NOMO-1 treated with dmso at 0.1 percent for 144 hours (cell line): ENCODE data around the gene KRTAP20-1.

Experiments
- DNase-seq: peaks from one replicate; lab custom pipeline; 2025; ENCODE audit not compliant: unreplicated experiment; lab: John Stamatoyannopoulos, UW

The KRTAP20-1 gene

DNA sequence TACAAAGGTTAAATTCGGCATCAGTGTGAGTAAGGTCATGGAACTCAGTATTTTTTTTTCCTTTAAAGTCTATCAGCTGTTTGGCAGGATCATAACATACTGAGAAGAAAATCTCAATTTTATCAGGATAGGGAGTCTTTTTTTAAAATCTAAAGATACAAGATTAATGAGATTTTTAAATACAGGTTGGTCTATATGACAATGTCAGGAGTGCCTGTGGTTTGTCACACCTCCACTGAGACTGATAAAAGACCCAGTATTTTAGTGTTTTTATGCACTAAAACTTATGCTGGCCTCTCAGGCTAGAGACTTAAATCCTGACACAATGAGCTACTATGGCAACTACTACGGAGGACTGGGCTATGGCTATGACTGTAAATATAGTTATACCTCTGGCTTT lies 26.3 kb downstream of the KRTAP20-1 start, which contains the start of gene KRTAP20-3:
Gene KRTAP20-3, plus strand, starts transcription at position 301 of the 400 bp plus-strand sequence.
- DNase-seq, result no peak

DNA sequence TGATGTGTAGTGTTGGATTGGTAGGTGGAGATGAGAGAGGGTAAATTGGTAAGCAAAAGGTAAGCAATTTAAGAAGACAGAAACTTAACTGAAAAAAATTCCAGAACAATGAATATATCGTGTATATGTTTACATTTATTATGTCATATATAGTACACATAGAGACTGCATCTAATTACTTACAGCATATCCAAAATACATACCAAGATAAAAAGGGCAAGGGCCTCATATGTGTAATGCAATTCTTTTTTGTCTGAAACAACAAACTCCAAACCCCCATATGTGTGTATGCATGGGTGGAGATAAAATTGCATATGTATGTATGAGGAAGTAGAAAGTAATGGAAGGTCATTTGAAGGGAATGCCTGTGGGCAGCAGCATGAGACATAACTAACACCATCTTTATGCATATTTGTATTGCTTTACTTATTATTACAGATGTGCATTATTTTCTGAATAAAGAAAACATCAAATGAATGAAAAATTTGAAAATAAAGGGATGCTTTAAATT lies 30.7 kb downstream of the KRTAP20-1 start:
- DNase-seq, result no peak

DNA sequence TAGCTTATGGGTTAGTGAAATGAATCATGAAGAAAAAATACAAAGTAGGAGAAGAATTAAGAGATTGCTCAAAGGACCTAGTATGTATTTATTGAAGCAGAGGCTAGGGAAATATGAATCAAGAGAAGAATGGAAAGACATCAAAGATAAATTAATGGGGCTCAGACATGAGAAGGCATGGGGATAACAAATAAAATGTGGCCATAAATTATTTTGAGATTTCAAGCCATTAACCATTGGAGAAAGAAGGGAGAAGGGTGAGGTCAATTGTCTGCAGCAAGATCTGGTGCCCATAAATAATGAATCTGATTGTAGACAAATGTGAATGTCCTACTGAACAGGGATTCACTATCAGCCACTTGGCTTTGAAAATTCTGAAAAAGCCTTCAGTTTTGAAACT lies 36.7 kb downstream of the KRTAP20-1 start:
- no peak for DNase-seq
